ENCODE data around the gene C1orf52. TPM values are rescaled to one million over a fixed set of nuclear protein-coding genes. Genes with fewer than 3 reads are reported as not detected.

C1orf52 gene
- total and polyA plus RNA-seq, 2 of the 13 experiments (the other 11 are each of a cell fraction or from before 2014, with no cell fraction given): 19.4 to 27.4 TPM

DNA sequence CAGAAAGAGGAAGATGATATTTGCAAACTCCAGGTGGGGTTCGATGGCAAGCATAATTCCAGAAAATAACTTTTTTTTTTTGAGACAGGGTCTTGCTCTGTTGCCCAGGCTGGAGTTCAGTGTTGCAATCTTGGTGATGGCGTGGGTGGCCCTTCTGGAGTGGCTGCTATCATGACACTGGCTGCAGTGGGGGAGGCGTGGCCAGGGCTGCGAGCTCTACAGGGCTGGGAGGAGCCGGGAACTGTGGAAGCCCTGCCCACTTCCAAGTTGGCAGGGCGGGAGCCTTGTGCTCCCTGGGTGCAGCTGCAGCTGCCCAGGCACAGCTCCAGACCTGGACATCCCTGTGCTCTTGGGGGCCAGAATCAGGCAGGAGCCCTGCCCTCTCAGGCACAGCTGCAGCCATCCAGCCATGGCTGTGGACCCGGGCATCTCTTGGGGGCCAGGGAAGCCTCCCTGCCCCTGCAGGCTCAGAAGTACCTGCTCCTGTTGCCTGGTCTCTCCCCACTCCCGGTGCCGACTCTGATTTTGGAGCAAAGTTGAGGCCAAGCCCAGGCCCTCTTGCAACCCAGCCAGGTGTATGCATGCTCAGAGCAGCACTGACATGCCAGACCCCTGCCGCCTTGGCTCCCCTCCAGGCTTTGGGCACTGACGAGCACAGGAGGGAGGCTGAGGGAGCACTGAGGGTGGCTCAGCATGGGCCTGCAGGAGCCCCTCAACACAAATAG lies 24.2 kb upstream of the C1orf52 start:
- ChIA-PET POLR2A (interaction anchor here (2.4 kb wide), 1 partner anchor 7 kb away, joined by 12 read pairs; the partner anchor contains the start of gene BCL10), CTCF (ENCODE audit: low intra/inter-chr PET ratio, low total read pairs) (no interaction called here)
- ATAC-seq (peak; percentile 91), DNase-seq (ENCODE audit: low spot score) (peak; percentile 44), FAIRE-seq (no peak)
- Histone ChIP-seq H3K79me2 (ENCODE audit: insufficient read depth, low read length) (no peaks in the 10 kb centered on the region), H3K27me3 (ENCODE audit: control insufficient read depth in 1 of 2, insufficient read depth in 2 of 2, low read length in 2 of 2) (no peaks in the 10 kb centered on the region), H4K20me1 (ENCODE audit: insufficient read depth, low read length) (no peaks in the 10 kb centered on the region), H3K4me2 (ENCODE audit: low read depth, low read length) (peak overlapping the region; percentile 95), H3K9ac (ENCODE audit: insufficient read depth, low read depth, low read length) (0 out of 2 replicates have a peak overlapping the region, but pooled peaks have one; percentile 31), H3K36me3 (replicated peaks in 1 of 2; ENCODE audit: control insufficient read depth in 1 of 2, insufficient read depth in 2 of 2, low read length in 2 of 2) (no peaks in the 10 kb centered on the region), H3K4me3 (replicated peaks in 1 of 3; ENCODE audit: insufficient read depth in 1 of 3, low read depth in 2 of 3, low read length in 3 of 3) (peak overlapping the region; percentile 31 to 69 (median 44); a peak in 4 of 6 replicates), H3K4me1 (ENCODE audit: insufficient read depth, low read length) (peaks cover 38% of the 10 kb centered on the region), H3K9me3 (ENCODE audit: low read length) (no peaks in the 10 kb centered on the region), H2AFZ (ENCODE audit: low read length) (peak overlapping the region; percentile 16), H3K27ac (ENCODE audit: extremely low read length, insufficient read depth, low read length) (no peak overlapping the region)
- in situ Hi-C loops (cut with HindIII; ENCODE audit: extremely low pct_ligation_motif_present, low pct_unique_long_range_greater_than_20kb) (no loop called here), intact Hi-C loops (cut with micrococcal nuclease; ENCODE audit: unreplicated experiment) (no loop called here)
- WGBS (ENCODE audit: low lambda C conversion rate): 22% methylated on average over 4 of the region's 11 CpGs
- BruUV-seq (replicated peaks): no TSS peak
- TF ChIP-seq HOXA5 (CRISPR knock-in tag; IDR thresholded peaks at IDR 0.05) (no peak), ZNF747 (CRISPR knock-in tag; IDR thresholded peaks at IDR 0.05; ENCODE audit: borderline replicate concordance) (peak; percentile 37; the same call in 1 of the 2 replicates), GABPB1 (CRISPR knock-in tag; IDR thresholded peaks at IDR 0.05) (peak; percentile 33; the same call in 1 of the 2 replicates), MAZ (IDR thresholded peaks at IDR 0.05; ENCODE audit: borderline replicate concordance, low read depth, low read length) (no peak), MAZ (CRISPR knock-in tag; IDR thresholded peaks at IDR 0.05; ENCODE audit: low read depth) (0 out of 2 replicates have a peak, but pooled peaks have one; percentile 26), KLF11 (CRISPR knock-in tag; IDR thresholded peaks at IDR 0.05) (no peak), CEBPG (CRISPR knock-in tag; IDR thresholded peaks at IDR 0.05) (peak; percentile 71), ZNF616 (CRISPR knock-in tag; IDR thresholded peaks at IDR 0.05; ENCODE audit: low read depth) (0 out of 2 replicates have a peak, but pooled peaks have one; percentile 26), ZNF598 (CRISPR knock-in tag; IDR thresholded peaks at IDR 0.05; ENCODE audit: borderline replicate concordance) (no peak), ZNF782 (CRISPR knock-in tag; IDR thresholded peaks at IDR 0.05; ENCODE audit: borderline replicate concordance) (0 out of 2 replicates have a peak, but pooled peaks have one; percentile 23), RXRA (CRISPR knock-in tag; IDR thresholded peaks at IDR 0.05) (0 out of 2 replicates have a peak, but pooled peaks have one; percentile 4), ZBTB42 (CRISPR knock-in tag; IDR thresholded peaks at IDR 0.05) (0 out of 2 replicates have a peak, but pooled peaks have one; percentile 47), ZSCAN31 (CRISPR knock-in tag; IDR thresholded peaks at IDR 0.05; ENCODE audit: low read depth) (0 out of 2 replicates have a peak, but pooled peaks have one; percentile 24), ZNF891 (CRISPR knock-in tag; IDR thresholded peaks at IDR 0.05) (0 out of 2 replicates have a peak, but pooled peaks have one; percentile 52)
- TF ChIP-seq, protein P1, sequence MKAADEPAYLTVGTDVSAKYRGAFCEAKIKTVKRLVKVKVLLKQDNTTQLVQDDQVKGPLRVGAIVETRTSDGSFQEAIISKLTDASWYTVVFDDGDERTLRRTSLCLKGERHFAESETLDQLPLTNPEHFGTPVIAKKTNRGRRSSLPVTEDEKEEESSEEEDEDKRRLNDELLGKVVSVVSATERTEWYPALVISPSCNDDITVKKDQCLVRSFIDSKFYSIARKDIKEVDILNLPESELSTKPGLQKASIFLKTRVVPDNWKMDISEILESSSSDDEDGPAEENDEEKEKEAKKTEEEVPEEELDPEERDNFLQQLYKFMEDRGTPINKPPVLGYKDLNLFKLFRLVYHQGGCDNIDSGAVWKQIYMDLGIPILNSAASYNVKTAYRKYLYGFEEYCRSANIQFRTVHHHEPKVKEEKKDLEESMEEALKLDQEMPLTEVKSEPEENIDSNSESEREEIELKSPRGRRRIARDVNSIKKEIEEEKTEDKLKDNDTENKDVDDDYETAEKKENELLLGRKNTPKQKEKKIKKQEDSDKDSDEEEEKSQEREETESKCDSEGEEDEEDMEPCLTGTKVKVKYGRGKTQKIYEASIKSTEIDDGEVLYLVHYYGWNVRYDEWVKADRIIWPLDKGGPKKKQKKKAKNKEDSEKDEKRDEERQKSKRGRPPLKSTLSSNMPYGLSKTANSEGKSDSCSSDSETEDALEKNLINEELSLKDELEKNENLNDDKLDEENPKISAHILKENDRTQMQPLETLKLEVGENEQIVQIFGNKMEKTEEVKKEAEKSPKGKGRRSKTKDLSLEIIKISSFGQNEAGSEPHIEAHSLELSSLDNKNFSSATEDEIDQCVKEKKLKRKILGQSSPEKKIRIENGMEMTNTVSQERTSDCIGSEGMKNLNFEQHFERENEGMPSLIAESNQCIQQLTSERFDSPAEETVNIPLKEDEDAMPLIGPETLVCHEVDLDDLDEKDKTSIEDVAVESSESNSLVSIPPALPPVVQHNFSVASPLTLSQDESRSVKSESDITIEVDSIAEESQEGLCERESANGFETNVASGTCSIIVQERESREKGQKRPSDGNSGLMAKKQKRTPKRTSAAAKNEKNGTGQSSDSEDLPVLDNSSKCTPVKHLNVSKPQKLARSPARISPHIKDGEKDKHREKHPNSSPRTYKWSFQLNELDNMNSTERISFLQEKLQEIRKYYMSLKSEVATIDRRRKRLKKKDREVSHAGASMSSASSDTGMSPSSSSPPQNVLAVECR (CRISPR knock-in tag; IDR thresholded peaks at IDR 0.05; ENCODE audit: borderline replicate concordance): peak; percentile 33; the same call in 1 of the 2 replicates
- TF ChIP-seq, protein P2, sequence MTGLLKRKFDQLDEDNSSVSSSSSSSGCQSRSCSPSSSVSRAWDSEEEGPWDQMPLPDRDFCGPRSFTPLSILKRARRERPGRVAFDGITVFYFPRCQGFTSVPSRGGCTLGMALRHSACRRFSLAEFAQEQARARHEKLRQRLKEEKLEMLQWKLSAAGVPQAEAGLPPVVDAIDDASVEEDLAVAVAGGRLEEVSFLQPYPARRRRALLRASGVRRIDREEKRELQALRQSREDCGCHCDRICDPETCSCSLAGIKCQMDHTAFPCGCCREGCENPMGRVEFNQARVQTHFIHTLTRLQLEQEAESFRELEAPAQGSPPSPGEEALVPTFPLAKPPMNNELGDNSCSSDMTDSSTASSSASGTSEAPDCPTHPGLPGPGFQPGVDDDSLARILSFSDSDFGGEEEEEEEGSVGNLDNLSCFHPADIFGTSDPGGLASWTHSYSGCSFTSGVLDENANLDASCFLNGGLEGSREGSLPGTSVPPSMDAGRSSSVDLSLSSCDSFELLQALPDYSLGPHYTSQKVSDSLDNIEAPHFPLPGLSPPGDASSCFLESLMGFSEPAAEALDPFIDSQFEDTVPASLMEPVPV (CRISPR knock-in tag; IDR thresholded peaks at IDR 0.05): no peak
- TF ChIP-seq, protein P3, sequence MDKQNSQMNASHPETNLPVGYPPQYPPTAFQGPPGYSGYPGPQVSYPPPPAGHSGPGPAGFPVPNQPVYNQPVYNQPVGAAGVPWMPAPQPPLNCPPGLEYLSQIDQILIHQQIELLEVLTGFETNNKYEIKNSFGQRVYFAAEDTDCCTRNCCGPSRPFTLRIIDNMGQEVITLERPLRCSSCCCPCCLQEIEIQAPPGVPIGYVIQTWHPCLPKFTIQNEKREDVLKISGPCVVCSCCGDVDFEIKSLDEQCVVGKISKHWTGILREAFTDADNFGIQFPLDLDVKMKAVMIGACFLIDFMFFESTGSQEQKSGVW (CRISPR knock-in tag; IDR thresholded peaks at IDR 0.05; ENCODE audit: borderline replicate concordance): no peak

Measured in HepG2 (cell line).